ENCODE data around the gene ZNF804A.

GRCh38 chr2:184566716-184567115 lies 31.6 kb upstream of the ZNF804A start:
- TF ChIP-seq POLR2A (IDR thresholded peaks at IDR 0.05; ENCODE audit: low read depth, low read length) (no peak), POLR2AphosphoS5 (IDR thresholded peaks at IDR 0.05; ENCODE audit: low read depth, low read length) (no peak), POU2F2 (IDR thresholded peaks at IDR 0.05; ENCODE audit: low read depth, low read length) (no peak), TAF1 (IDR thresholded peaks at IDR 0.05; ENCODE audit: low read depth, low read length) (no peak)

Measured in GM12891 (cell line).